ENCODE data around the gene TPRG1L. TPM values are rescaled to one million over a fixed set of nuclear protein-coding genes. Genes with fewer than 3 reads are reported as not detected.
"Not testable (repeated sequence)": the region's sequence is repeated elsewhere in the genome, so short reads cannot be mapped to it uniquely, and the experiment has no call there.

Gene TPRG1L
- 10 to 100 TPM; 35.4 to 39.0 TPM for total RNA-seq
- 10 to 100 TPM; 42.0 to 51.0 TPM for polyA plus RNA-seq
- long read RNA-seq, donor 1, transcript TPRG1L-202 (5 exons, 2,414 nt) = major isoform, 6 of 26 reads
- long read RNA-seq, donor 1, partial matches to known transcripts = 17 of 26 reads
- long read RNA-seq, donor 1, other reads (novel, unspliced or antisense) = 3 of 26 reads
- long read RNA-seq, donor 2, transcript TPRG1L-202 (5 exons, 2,414 nt) = major isoform, 34 of 46 reads
- long read RNA-seq, donor 2, partial matches to known transcripts = 4 of 46 reads
- long read RNA-seq, donor 2, other reads (novel, unspliced or antisense) = 8 of 46 reads

- Histone ChIP-seq H3K4me1 (ENCODE audit: control insufficient read depth in 1 of 2, insufficient read depth in 2 of 2, low read length in 2 of 2) (no peaks in the 10 kb centered on the region), H3K27ac (ENCODE audit: low read depth in 1 of 2, low read length in 2 of 2) (no peak within 1 kb of the TSS)
- WGBS, 2 donors = 1% methylated on average over 74 to 108 of the region's 108 CpGs
Measured at GRCh38 chr1:3624200-3625136, at the start of gene TPRG1L. Gene TPRG1L (plus strand): TSS chr1:3625015. CDS start chr1:3625073, 58 bp downstream.

GRCh38 chr1:3575515-3575914 is 49.3 kb upstream of the TPRG1L start:
- H3K4me1 ChIP-seq (ENCODE audit: control insufficient read depth in 1 of 2, insufficient read depth in 2 of 2, low read length in 2 of 2); ATAC-seq (ENCODE audit: low FRiP score); H3K36me3 ChIP-seq (ENCODE audit: control insufficient read depth in 1 of 2, insufficient read depth in 2 of 2, low read length in 1 of 2); H3K27ac ChIP-seq (ENCODE audit: low read depth in 1 of 2, low read length in 2 of 2); H3K9me3 ChIP-seq (ENCODE audit: control insufficient read depth, low read length); H3K4me3 ChIP-seq (ENCODE audit: low read length in 2 of 2); DNase-seq; intact Hi-C loops (cut with DNase I); H3K27me3 ChIP-seq (ENCODE audit: control insufficient read depth in 1 of 2, insufficient read depth in 2 of 2, low read length in 1 of 2): not testable (repeated sequence)
- WGBS, 2 donors = 85 to 89% methylated on average over 6 of the region's 6 CpGs

More at GRCh38 chr1:3624200-3625136, at the start of gene TPRG1L:
- H3K27me3 ChIP-seq (ENCODE audit: control insufficient read depth in 1 of 2, insufficient read depth in 2 of 2, low read length in 1 of 2) = no peaks in the 10 kb centered on the region
- intact Hi-C loops (cut with DNase I) = no loop called here
- DNase-seq = peak; percentile 99
- H3K36me3 ChIP-seq (ENCODE audit: control insufficient read depth in 1 of 2, insufficient read depth in 2 of 2, low read length in 1 of 2) = no peaks in the 10 kb centered on the region
- no peaks in the 10 kb centered on the region for H3K9me3 ChIP-seq (ENCODE audit: control insufficient read depth, low read length)
- peak within 1 kb of the TSS; percentile 80 to 90 for H3K4me3 ChIP-seq (ENCODE audit: low read length in 2 of 2)
- ATAC-seq (ENCODE audit: low FRiP score) = peak; percentile 97

DNA sequence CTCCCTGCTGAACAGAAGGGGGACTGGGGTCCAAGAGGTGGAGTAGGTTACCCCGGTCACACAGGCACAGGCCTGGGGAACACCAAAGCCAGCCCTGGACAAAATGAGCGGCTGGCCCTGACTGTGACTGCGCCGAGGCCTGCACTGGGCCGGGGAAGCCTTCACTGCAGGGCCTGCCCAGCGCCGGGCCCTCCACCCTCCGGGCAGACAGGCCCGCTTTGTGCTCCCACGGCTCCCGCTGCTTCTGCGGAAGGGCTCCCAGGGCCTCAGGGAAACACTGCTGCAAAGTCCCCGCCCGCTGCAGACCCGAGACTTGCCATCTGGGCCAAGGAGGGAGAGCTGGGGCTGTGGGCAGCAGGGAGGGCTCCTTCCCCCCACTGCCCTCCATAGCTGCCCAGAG is 48.8 kb upstream of the TPRG1L start:
- H3K4me1 ChIP-seq (ENCODE audit: control insufficient read depth in 1 of 2, insufficient read depth in 2 of 2, low read length in 2 of 2) = no peaks in the 10 kb centered on the region
- DNase-seq = no peak
- H3K27ac ChIP-seq (ENCODE audit: low read depth in 1 of 2, low read length in 2 of 2) = no peak overlapping the region
- no peaks in the 10 kb centered on the region for H3K9me3 ChIP-seq (ENCODE audit: control insufficient read depth, low read length)
- 95% methylated on average over 15 of the region's 15 CpGs for WGBS, 2 donors
- H3K36me3 ChIP-seq (ENCODE audit: control insufficient read depth in 1 of 2, insufficient read depth in 2 of 2, low read length in 1 of 2) = no peaks in the 10 kb centered on the region
- no peaks in the 10 kb centered on the region for H3K27me3 ChIP-seq (ENCODE audit: control insufficient read depth in 1 of 2, insufficient read depth in 2 of 2, low read length in 1 of 2)
- intact Hi-C loops (cut with DNase I) = no loop called here
- H3K4me3 ChIP-seq (ENCODE audit: low read length in 2 of 2) = no peak overlapping the region
- ATAC-seq (ENCODE audit: low FRiP score) = no peak

DNA sequence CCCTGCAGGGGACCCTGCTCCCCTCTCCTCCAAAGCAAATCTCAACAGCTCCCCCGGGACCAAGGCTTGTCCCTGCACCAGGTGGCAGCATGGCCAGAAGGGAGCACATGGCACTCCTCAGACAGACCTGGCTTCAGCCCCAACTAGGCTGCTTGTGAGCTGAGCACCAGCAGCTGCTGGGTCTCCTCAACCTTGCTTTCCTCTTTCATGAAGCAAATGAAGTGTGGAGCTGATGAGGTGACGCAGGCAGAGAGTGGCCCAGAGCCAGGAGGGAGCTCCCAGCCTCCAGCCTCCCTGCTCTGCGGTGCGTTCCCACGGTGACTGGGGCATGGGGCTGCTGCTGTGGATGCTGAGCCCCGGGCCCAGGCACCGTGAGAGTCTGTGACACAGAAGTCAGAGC is 47.5 kb upstream of the TPRG1L start:
- intact Hi-C loops (cut with DNase I) = no loop called here
- no peak overlapping the region for H3K27ac ChIP-seq (ENCODE audit: low read depth in 1 of 2, low read length in 2 of 2)
- no peaks in the 10 kb centered on the region for H3K27me3 ChIP-seq (ENCODE audit: control insufficient read depth in 1 of 2, insufficient read depth in 2 of 2, low read length in 1 of 2)
- H3K4me3 ChIP-seq (ENCODE audit: low read length in 2 of 2) = no peak overlapping the region
- DNase-seq (no peak), ATAC-seq (ENCODE audit: low FRiP score) (no peak)
- WGBS, 2 donors = 11% methylated on average over 7 of the region's 7 CpGs
- no peaks in the 10 kb centered on the region for H3K4me1 ChIP-seq (ENCODE audit: control insufficient read depth in 1 of 2, insufficient read depth in 2 of 2, low read length in 2 of 2)
- no peaks in the 10 kb centered on the region for H3K36me3 ChIP-seq (ENCODE audit: control insufficient read depth in 1 of 2, insufficient read depth in 2 of 2, low read length in 1 of 2)
- no peaks in the 10 kb centered on the region for H3K9me3 ChIP-seq (ENCODE audit: control insufficient read depth, low read length)

DNA sequence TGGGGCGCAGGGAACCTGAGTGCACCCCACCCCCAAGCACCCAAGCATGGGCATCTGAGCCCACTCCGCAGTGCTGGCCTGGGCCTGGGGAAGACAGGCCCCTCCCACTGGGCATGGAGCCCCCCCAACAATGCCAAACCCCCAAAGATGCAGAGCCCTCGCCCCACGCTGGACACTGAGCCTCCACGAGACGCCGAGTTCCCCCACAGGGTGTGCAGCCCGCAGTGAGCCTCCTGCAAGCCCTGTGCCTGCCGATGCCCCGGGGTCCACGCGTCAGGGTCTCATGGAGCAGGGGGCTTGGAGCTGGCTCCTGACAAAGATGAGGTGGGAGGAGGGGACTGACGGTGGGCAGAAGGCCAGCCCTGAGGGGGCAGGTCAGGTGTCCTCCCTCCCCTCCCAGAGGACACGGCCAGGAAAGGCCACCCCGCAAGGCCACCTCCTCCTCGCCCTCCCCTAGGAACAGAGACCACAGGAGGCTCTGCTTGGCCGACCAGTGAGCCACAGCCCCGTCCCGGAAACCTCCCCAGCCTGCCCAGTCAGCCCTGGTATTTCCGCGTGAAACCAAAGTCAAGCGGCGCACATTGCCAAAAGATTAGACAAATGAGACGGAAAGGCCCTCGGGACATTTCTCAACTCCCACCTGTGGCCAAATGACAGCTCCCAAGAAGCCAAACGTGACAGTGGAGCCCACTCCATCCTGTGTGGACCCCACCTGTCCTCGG is 46.9 kb upstream of the TPRG1L start:
- Histone ChIP-seq H3K36me3 (ENCODE audit: control insufficient read depth in 1 of 2, insufficient read depth in 2 of 2, low read length in 1 of 2) (no peaks in the 10 kb centered on the region), H3K4me3 (ENCODE audit: low read length in 2 of 2) (no peak overlapping the region), H3K27me3 (ENCODE audit: control insufficient read depth in 1 of 2, insufficient read depth in 2 of 2, low read length in 1 of 2) (no peaks in the 10 kb centered on the region), H3K9me3 (ENCODE audit: control insufficient read depth, low read length) (no peaks in the 10 kb centered on the region), H3K27ac (ENCODE audit: low read depth in 1 of 2, low read length in 2 of 2) (no peak overlapping the region), H3K4me1 (ENCODE audit: control insufficient read depth in 1 of 2, insufficient read depth in 2 of 2, low read length in 2 of 2) (no peaks in the 10 kb centered on the region)
- intact Hi-C loops (cut with DNase I) = no loop called here
- ATAC-seq (ENCODE audit: low FRiP score) (no peak), DNase-seq (peak in 1 of 2 donors; percentile 71)
- WGBS, 2 donors = 16 to 19% methylated on average over 27 of the region's 27 CpGs

GRCh38 chr1:3578433-3578805 is 46.4 kb upstream of the TPRG1L start:
- H3K4me1 ChIP-seq (ENCODE audit: control insufficient read depth in 1 of 2, insufficient read depth in 2 of 2, low read length in 2 of 2) = no peaks in the 10 kb centered on the region
- no peaks in the 10 kb centered on the region for H3K27me3 ChIP-seq (ENCODE audit: control insufficient read depth in 1 of 2, insufficient read depth in 2 of 2, low read length in 1 of 2)
- no peak overlapping the region for H3K4me3 ChIP-seq (ENCODE audit: low read length in 2 of 2)
- H3K9me3 ChIP-seq (ENCODE audit: control insufficient read depth, low read length) = no peaks in the 10 kb centered on the region
- 54 to 61% methylated on average over 7 to 8 of the region's 8 CpGs for WGBS, 2 donors
- intact Hi-C loops (cut with DNase I) = no loop called here
- DNase-seq (no peak), ATAC-seq (ENCODE audit: low FRiP score) (no peak)
- H3K27ac ChIP-seq (ENCODE audit: low read depth in 1 of 2, low read length in 2 of 2) = no peak overlapping the region
- H3K36me3 ChIP-seq (ENCODE audit: control insufficient read depth in 1 of 2, insufficient read depth in 2 of 2, low read length in 1 of 2) = no peaks in the 10 kb centered on the region

- no peak for ATAC-seq (ENCODE audit: low FRiP score)
Measured at GRCh38 chr1:3578906-3579305, 45.9 kb upstream of the TPRG1L start.

GRCh38 chr1:3579626-3580025 is 45.2 kb upstream of the TPRG1L start:
- Histone ChIP-seq H3K27me3 (ENCODE audit: control insufficient read depth in 1 of 2, insufficient read depth in 2 of 2, low read length in 1 of 2) (no peaks in the 10 kb centered on the region), H3K9me3 (ENCODE audit: control insufficient read depth, low read length) (no peaks in the 10 kb centered on the region), H3K36me3 (ENCODE audit: control insufficient read depth in 1 of 2, insufficient read depth in 2 of 2, low read length in 1 of 2) (no peaks in the 10 kb centered on the region), H3K27ac (ENCODE audit: low read depth in 1 of 2, low read length in 2 of 2) (no peak overlapping the region), H3K4me3 (ENCODE audit: low read length in 2 of 2) (no peak overlapping the region), H3K4me1 (ENCODE audit: control insufficient read depth in 1 of 2, insufficient read depth in 2 of 2, low read length in 2 of 2) (no peaks in the 10 kb centered on the region)
- 93 to 96% methylated on average over 16 of the region's 16 CpGs for WGBS, 2 donors
- DNase-seq (no peak), ATAC-seq (ENCODE audit: low FRiP score) (no peak)
- intact Hi-C loops (cut with DNase I) = no loop called here

More at GRCh38 chr1:3578906-3579305, 45.9 kb upstream of the TPRG1L start:
- no peak for DNase-seq
- no peaks in the 10 kb centered on the region for H3K9me3 ChIP-seq (ENCODE audit: control insufficient read depth, low read length)
- H3K4me1 ChIP-seq (ENCODE audit: control insufficient read depth in 1 of 2, insufficient read depth in 2 of 2, low read length in 2 of 2) = no peaks in the 10 kb centered on the region
- H3K27me3 ChIP-seq (ENCODE audit: control insufficient read depth in 1 of 2, insufficient read depth in 2 of 2, low read length in 1 of 2) = no peaks in the 10 kb centered on the region
- no peak overlapping the region for H3K27ac ChIP-seq (ENCODE audit: low read depth in 1 of 2, low read length in 2 of 2)
- intact Hi-C loops (cut with DNase I) = no loop called here
- WGBS, 2 donors = 88 to 90% methylated on average over 19 of the region's 19 CpGs
- H3K36me3 ChIP-seq (ENCODE audit: control insufficient read depth in 1 of 2, insufficient read depth in 2 of 2, low read length in 1 of 2) = no peaks in the 10 kb centered on the region
- no peak overlapping the region for H3K4me3 ChIP-seq (ENCODE audit: low read length in 2 of 2)
